OCI-LY7 (cell line): ENCODE results near the gene LPIN1.

Experiments used
- EZH2phosphoT487 ChIP-seq: fragments of 200-600 bp; sonication (generic); IDR thresholded peaks from 2 replicates; pipeline ENCODE4 v1.6.1; 2018; ENCODE audit warnings: low read depth, borderline replicate concordance, mild to moderate bottlenecking, mixed run types, antibody characterized with exemption, low read length, moderate library complexity, mixed read lengths
- TF ChIP-seq, protein P1 (sequence below): fragments of 200-600 bp; sonication (generic); conservative IDR thresholded peaks from 2 replicates; pipeline ENCODE4 v1.5.1; 2014; ENCODE audit warnings: mild to moderate bottlenecking, antibody characterized with exemption, low read length, moderate library complexity, mixed read lengths

DNA sequence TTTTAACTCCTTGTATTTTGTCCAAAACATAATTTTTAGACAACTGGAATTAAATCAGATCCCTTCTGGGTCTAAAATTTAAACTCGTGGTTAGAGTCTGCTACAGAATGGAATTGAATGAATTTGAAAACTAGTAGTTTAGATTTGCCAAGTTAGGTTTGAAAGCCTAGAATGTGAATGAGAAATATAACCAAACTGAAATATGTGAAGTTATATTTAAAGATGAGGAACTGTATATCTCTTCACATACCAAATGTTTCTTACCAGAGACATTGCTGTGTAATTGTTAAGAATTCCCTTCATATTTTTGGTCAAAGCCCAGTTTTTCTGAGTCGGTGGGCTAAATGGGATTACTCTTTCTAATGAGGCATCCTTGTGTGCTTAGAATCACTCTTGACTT is 74.2 kb downstream of the LPIN1 start:
- TF ChIP-seq, protein P1, sequence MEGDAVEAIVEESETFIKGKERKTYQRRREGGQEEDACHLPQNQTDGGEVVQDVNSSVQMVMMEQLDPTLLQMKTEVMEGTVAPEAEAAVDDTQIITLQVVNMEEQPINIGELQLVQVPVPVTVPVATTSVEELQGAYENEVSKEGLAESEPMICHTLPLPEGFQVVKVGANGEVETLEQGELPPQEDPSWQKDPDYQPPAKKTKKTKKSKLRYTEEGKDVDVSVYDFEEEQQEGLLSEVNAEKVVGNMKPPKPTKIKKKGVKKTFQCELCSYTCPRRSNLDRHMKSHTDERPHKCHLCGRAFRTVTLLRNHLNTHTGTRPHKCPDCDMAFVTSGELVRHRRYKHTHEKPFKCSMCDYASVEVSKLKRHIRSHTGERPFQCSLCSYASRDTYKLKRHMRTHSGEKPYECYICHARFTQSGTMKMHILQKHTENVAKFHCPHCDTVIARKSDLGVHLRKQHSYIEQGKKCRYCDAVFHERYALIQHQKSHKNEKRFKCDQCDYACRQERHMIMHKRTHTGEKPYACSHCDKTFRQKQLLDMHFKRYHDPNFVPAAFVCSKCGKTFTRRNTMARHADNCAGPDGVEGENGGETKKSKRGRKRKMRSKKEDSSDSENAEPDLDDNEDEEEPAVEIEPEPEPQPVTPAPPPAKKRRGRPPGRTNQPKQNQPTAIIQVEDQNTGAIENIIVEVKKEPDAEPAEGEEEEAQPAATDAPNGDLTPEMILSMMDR: no peak
- no peak for TF ChIP-seq EZH2phosphoT487
